SK-N-SH treated with all-trans-retinoic acid at 6 μM for 48 hours (cell line): ENCODE results near the gene RIMOC1.

Experiments used
- ATAC-seq: fragments of 200-7000 bp; cut with Tn5 transposase; 3 replicates; pipeline ENCODE4 v1.9.1; 2020; ENCODE audit warnings: mild to moderate bottlenecking, moderate library complexity
- ARNTL ChIP-seq: fragments of 450-650 bp; formaldehyde crosslinking; IDR thresholded peaks from 2 replicates; pipeline ENCODE4 v1.5.0; 2020; ENCODE audit warnings: low read depth, mild to moderate bottlenecking, moderate library complexity, borderline replicate concordance
- BACH2 ChIP-seq: fragments of 250-450 bp; sonication (Bioruptor Pico); IDR thresholded peaks from 2 replicates; pipeline ENCODE4 v1.9.0; 2021; ENCODE audit warnings: mild to moderate bottlenecking, borderline replicate concordance
- CSDC2 ChIP-seq: fragments of 250-450 bp; sonication (Bioruptor Pico); IDR thresholded peaks from 2 replicates; pipeline ENCODE4 v1.5.0; 2020; ENCODE audit warnings: mild to moderate bottlenecking, moderate library complexity
- ISL1 ChIP-seq: fragments of 250-450 bp; sonication (Bioruptor Pico); IDR thresholded peaks from 2 replicates; pipeline ENCODE4 v2.1.2; 2022; ENCODE audit warnings: mild to moderate bottlenecking, moderate library complexity
- OSR1 ChIP-seq: fragments of 250-450 bp; sonication (Bioruptor Pico); IDR thresholded peaks from 2 replicates; pipeline ENCODE4 v1.8.0; 2022; ENCODE audit warnings: moderate library complexity, mild to moderate bottlenecking, inconsistent platforms
- PATZ1 ChIP-seq: fragments of 250-450 bp; sonication (Bioruptor Pico); IDR thresholded peaks from 2 replicates; pipeline ENCODE4 v1.8.0; 2020; ENCODE audit warnings: mild to moderate bottlenecking, moderate library complexity, borderline replicate concordance
- RARB ChIP-seq: fragments of 250-450 bp; sonication (Bioruptor Pico); IDR thresholded peaks from 2 replicates; pipeline ENCODE4 v1.8.0; 2021; ENCODE audit warnings: mild to moderate bottlenecking, moderate library complexity
- SNAI2 ChIP-seq: fragments of 250-450 bp; sonication (Bioruptor Pico); IDR thresholded peaks from 2 replicates; pipeline ENCODE4 v1.5.0; 2020; ENCODE audit warnings: mild to moderate bottlenecking, moderate library complexity
- TCF4 ChIP-seq: fragments of 250-450 bp; sonication (Bioruptor Pico); IDR thresholded peaks from 2 replicates; pipeline ENCODE4 v1.8.0; 2021; ENCODE audit warnings: mild to moderate bottlenecking, moderate library complexity, borderline replicate concordance
- TOX ChIP-seq: fragments of 250-450 bp; sonication (Bioruptor Pico); IDR thresholded peaks from 2 replicates; pipeline ENCODE4 v1.8.0; 2021; ENCODE audit warnings: mild to moderate bottlenecking, moderate library complexity, borderline replicate concordance
- TSHZ2 ChIP-seq: fragments of 250-450 bp; sonication (Bioruptor Pico); IDR thresholded peaks from 2 replicates; pipeline ENCODE4 v1.5.0; 2020; ENCODE audit warnings: mild to moderate bottlenecking, moderate library complexity
- ZC3H10 ChIP-seq: fragments of 250-450 bp; sonication (Bioruptor Pico); IDR thresholded peaks from 2 replicates; pipeline ENCODE4 v1.5.1; 2021; ENCODE audit warnings: mild to moderate bottlenecking, moderate library complexity
- ZFP3 ChIP-seq: fragments of 250-450 bp; sonication (Bioruptor Pico); IDR thresholded peaks from 2 replicates; pipeline ENCODE4 v1.5.0; 2020; ENCODE audit warnings: mild to moderate bottlenecking, moderate library complexity
- ZFP30 ChIP-seq: fragments of 450-650 bp; formaldehyde crosslinking; IDR thresholded peaks from 2 replicates; pipeline ENCODE4 v1.5.0; 2022; ENCODE audit warnings: mild to moderate bottlenecking, moderate library complexity
- ZNF70 ChIP-seq: fragments of 450-650 bp; formaldehyde crosslinking; IDR thresholded peaks from 2 replicates; pipeline ENCODE4 v1.5.0; 2020; ENCODE audit warnings: mild to moderate bottlenecking, moderate library complexity
- ZNF8 ChIP-seq: fragments of 450-650 bp; formaldehyde crosslinking; IDR thresholded peaks from 2 replicates; pipeline ENCODE4 v1.5.0; 2020; ENCODE audit warnings: mild to moderate bottlenecking, moderate library complexity
- TF ChIP-seq, protein P1 (sequence below): fragments of 250-450 bp; sonication (Bioruptor Pico); IDR thresholded peaks from 2 replicates; pipeline ENCODE4 v1.5.1; 2021; ENCODE audit warnings: mild to moderate bottlenecking, moderate library complexity
- TF ChIP-seq, protein P2 (sequence below): fragments of 250-450 bp; sonication (Bioruptor Pico); IDR thresholded peaks from 2 replicates; pipeline ENCODE4 v1.5.1; 2020; ENCODE audit warnings: low read depth, mild to moderate bottlenecking, moderate library complexity

The RIMOC1 gene

DNA sequence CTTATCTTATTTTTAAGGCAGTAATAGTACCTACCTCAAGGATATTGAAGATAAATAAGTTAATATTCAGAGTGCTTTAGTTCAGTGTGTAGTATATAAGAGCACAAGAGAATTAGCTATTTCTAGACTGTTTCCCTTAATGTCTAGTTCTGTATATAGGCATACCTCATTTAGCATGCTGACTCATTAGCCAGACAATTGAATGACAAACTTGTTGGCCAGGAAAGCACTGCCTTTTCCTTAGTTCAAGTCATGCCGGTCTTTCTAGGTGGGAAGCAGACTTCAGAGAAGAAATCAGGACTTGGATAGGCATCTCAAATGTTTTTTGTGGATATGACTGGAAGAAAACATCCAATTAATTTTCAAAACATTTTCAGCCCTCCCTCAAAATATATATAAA lies 17.7 kb downstream of the RIMOC1 start:
- TF ChIP-seq TCF4 (CRISPR knock-in tag) (no peak), TSHZ2 (CRISPR knock-in tag) (no peak), TOX (CRISPR knock-in tag) (no peak), ISL1 (CRISPR knock-in tag) (no peak)

GRCh38 chr5:41924526-41924871 lies 20.4 kb downstream of the RIMOC1 start:
- no peak for TF ChIP-seq BACH2
- TF ChIP-seq ZNF70 (CRISPR knock-in tag) = no peak
- TF ChIP-seq TOX (CRISPR knock-in tag) = no peak
- TF ChIP-seq, protein P1, sequence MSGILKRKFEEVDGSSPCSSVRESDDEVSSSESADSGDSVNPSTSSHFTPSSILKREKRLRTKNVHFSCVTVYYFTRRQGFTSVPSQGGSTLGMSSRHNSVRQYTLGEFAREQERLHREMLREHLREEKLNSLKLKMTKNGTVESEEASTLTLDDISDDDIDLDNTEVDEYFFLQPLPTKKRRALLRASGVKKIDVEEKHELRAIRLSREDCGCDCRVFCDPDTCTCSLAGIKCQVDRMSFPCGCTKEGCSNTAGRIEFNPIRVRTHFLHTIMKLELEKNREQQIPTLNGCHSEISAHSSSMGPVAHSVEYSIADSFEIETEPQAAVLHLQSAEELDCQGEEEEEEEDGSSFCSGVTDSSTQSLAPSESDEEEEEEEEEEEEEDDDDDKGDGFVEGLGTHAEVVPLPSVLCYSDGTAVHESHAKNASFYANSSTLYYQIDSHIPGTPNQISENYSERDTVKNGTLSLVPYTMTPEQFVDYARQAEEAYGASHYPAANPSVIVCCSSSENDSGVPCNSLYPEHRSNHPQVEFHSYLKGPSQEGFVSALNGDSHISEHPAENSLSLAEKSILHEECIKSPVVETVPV (CRISPR knock-in tag) = no peak
- TF ChIP-seq CSDC2 (CRISPR knock-in tag) = no peak
- TF ChIP-seq RARB (CRISPR knock-in tag) = no peak
- TF ChIP-seq SNAI2 (CRISPR knock-in tag) = no peak
- no peak for TF ChIP-seq ZFP30 (CRISPR knock-in tag)
- TF ChIP-seq ISL1 (CRISPR knock-in tag) = no peak
- TF ChIP-seq ZC3H10 (CRISPR knock-in tag) = no peak
- no peak for TF ChIP-seq PATZ1 (CRISPR knock-in tag)
- no peak for TF ChIP-seq OSR1 (CRISPR knock-in tag)
- TF ChIP-seq TSHZ2 (CRISPR knock-in tag) = no peak
- no peak for TF ChIP-seq ZNF8
- TF ChIP-seq, protein P2, sequence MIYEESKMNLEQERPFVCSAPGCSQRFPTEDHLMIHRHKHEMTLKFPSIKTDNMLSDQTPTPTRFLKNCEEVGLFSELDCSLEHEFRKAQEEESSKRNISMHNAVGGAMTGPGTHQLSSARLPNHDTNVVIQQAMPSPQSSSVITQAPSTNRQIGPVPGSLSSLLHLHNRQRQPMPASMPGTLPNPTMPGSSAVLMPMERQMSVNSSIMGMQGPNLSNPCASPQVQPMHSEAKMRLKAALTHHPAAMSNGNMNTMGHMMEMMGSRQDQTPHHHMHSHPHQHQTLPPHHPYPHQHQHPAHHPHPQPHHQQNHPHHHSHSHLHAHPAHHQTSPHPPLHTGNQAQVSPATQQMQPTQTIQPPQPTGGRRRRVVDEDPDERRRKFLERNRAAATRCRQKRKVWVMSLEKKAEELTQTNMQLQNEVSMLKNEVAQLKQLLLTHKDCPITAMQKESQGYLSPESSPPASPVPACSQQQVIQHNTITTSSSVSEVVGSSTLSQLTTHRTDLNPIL (CRISPR knock-in tag) = no peak
- TF ChIP-seq ARNTL (CRISPR knock-in tag) = no peak
- no peak for TF ChIP-seq TCF4 (CRISPR knock-in tag)
- ATAC-seq = no peak

More for the DNA sequence above, 17.7 kb downstream of the RIMOC1 start:
- no peak for ATAC-seq

DNA sequence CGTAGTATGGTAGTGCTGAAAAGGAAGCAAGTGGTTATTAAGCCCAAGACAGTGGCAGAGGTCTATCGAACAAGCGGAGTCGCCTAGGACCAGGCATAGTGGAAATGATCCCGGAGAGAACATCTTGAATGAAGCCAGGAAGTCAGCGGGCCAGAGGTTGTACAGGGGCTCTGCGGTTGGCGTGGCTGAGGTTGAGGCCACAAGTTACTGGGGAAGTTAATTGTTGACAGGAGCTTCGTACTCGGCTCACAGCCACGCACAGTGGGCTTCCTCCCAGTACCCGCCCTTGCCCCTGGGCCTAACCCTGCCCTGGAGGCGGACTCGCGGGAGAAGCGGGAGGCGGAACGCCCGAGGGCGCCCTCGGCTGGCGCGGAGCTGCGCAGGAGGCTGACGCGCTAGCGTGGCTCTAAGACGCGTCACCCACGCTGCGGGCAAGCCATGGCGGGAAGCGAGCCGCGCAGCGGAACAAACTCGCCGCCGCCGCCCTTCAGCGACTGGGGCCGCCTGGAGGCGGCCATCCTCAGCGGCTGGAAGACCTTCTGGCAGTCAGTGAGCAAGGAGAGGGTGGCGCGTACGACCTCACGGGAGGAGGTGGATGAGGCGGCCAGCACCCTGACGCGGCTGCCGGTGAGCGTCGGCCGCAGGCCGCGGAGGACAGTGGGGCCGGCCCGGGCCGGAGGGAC lies 20.9 kb downstream of the RIMOC1 start, which contains the start of gene FBXO4:
Gene FBXO4, plus strand, starts transcription at position 410 of the 683 bp plus-strand sequence. Its CDS starts 29 bp downstream, at position 439.
- peak; percentile 99 for ATAC-seq
- TF ChIP-seq ZFP3 (CRISPR knock-in tag) (0 out of 2 replicates have a peak, but pooled peaks have one; percentile 24), ZFP30 (CRISPR knock-in tag) (no peak)
